HepG2 (cell line): ENCODE measurements around the gene HADHA. TPM values are rescaled to one million over a fixed set of nuclear protein-coding genes. Genes with fewer than 3 reads are reported as not detected.

ENCODE experiments used
- ATAC-seq: fragments of 200-7000 bp; cut with Tn5 transposase; 3 replicates; pipeline ENCODE4 v1.9.1; 2020; ENCODE audit warnings: mild to moderate bottlenecking, moderate library complexity
- BruUV-seq: library from RNA; stranded (reverse); fragments of 400-500 nt; replicated peaks from 2 replicates; lab custom pipeline; 2021; lab: Mats Ljungman, UMichigan
- CTCF ChIA-PET: fragments of 300-600 bp; formaldehyde crosslinking; extraction: SDS; loops from one replicate; lab custom pipeline; 2021; ENCODE audit warnings: low total read pairs, inconsistent platforms, low intra/inter-chr PET ratio; lab: Yijun Ruan, JAX
- POLR2A ChIA-PET: fragments of 350-600 bp; sonication (Branson Sonifier 250); formaldehyde crosslinking; loops from one replicate; lab custom pipeline; 2020; ENCODE audit warnings: antibody characterized with exemption, inconsistent platforms; lab: Yijun Ruan, JAX
- DNase-seq: peaks from one replicate; pipeline ENCODE4 v3.0.0-alpha.2; 2015; ENCODE audit warnings: low spot score
- FAIRE-seq: peaks from 3 replicates; lab custom pipeline; 2011; peaks lifted over from hg19 to GRCh38; lab: Jason Lieb, UNC
- H2AFZ ChIP-seq: one replicate; pipeline ENCODE4 v1.6.1; 2011; ENCODE audit warnings: low read length, inconsistent platforms
- H3K27ac ChIP-seq: fragments of 300-600 bp; 3 replicates; pipeline ENCODE4 v1.8.0; 2011; ENCODE audit warnings: mixed run types, mild to moderate bottlenecking, mixed read lengths, low read length, inconsistent platforms; ENCODE audit not compliant: insufficient read depth; ENCODE audit errors: extremely low read length
- H3K27me3 ChIP-seq, 2 experiments: fragments of 200-600 bp in 1 of 2; 2 replicates in 1 of 2; 3 replicates in 1 of 2; pipeline versions ENCODE4 v1.6.0 to v1.8.0; 2011; ENCODE audit warnings: low read length in 2 of 2, mild to moderate bottlenecking in 2 of 2, moderate library complexity in 2 of 2, inconsistent platforms in 1 of 2; ENCODE audit not compliant: insufficient read depth in 2 of 2, control insufficient read depth in 1 of 2
- H3K36me3 ChIP-seq, 2 experiments: fragments of 200-600 bp in 1 of 2; replicated peaks in 1 of 2; 2 replicates in 1 of 2; 3 replicates in 1 of 2; pipeline versions ENCODE4 v1.5.1 to v1.8.0; 2011; ENCODE audit warnings: low read length in 2 of 2, inconsistent platforms in 1 of 2; ENCODE audit not compliant: insufficient read depth in 2 of 2, control insufficient read depth in 1 of 2
- H3K4me1 ChIP-seq: 2 replicates; pipeline ENCODE4 v1.5.1; 2012; ENCODE audit warnings: low read length, inconsistent platforms; ENCODE audit not compliant: insufficient read depth
- H3K4me2 ChIP-seq: 2 replicates; pipeline ENCODE4 v1.6.0; 2011; ENCODE audit warnings: low read depth, low read length, inconsistent platforms
- H3K4me3 ChIP-seq, 3 experiments: fragments of 200-600 bp in 1 of 3; sonication (generic), shearing (Covaris generic) in 1 of 3; replicated peaks in 1 of 3; 2 replicates each; pipeline ENCODE4 v1.5.1; 2011 to 2016; ENCODE audit warnings: low read length in 3 of 3, inconsistent platforms in 2 of 3, low read depth in 2 of 3, mild to moderate bottlenecking in 2 of 3, control low read depth in 1 of 3, mixed read lengths in 1 of 3; ENCODE audit not compliant: insufficient read depth in 1 of 3
- H3K79me2 ChIP-seq: one replicate; pipeline ENCODE4 v1.6.1; 2011; ENCODE audit warnings: low read length, inconsistent platforms; ENCODE audit not compliant: insufficient read depth
- H3K9ac ChIP-seq: 2 replicates; pipeline ENCODE4 v1.6.0; 2011; ENCODE audit warnings: mild to moderate bottlenecking, low read depth, low read length, inconsistent platforms; ENCODE audit not compliant: insufficient read depth
- H3K9me3 ChIP-seq: 2 replicates; pipeline ENCODE4 v1.5.1; 2012; ENCODE audit warnings: mild to moderate bottlenecking, low read length
- H4K20me1 ChIP-seq: 2 replicates; pipeline ENCODE4 v1.6.0; 2011; ENCODE audit warnings: inconsistent platforms, mild to moderate bottlenecking, low read length, moderate library complexity; ENCODE audit not compliant: insufficient read depth
- SIX1 ChIP-seq: sonication (generic); formaldehyde crosslinking; IDR thresholded peaks from 2 replicates; pipeline ENCODE4 v1.4.0; 2020; ENCODE audit warnings: missing genetic modification reagents, borderline replicate concordance
- ZNF143 ChIP-seq: sonication (generic); formaldehyde crosslinking; IDR thresholded peaks from 2 replicates; pipeline ENCODE4 v1.4.0; 2020; ENCODE audit warnings: missing genetic modification reagents
- ZNF224 ChIP-seq: sonication (generic); formaldehyde crosslinking; IDR thresholded peaks from 2 replicates; pipeline ENCODE4 v1.5.0; 2020; ENCODE audit warnings: mild to moderate bottlenecking, missing genetic modification reagents
- ZNF780A ChIP-seq: sonication (generic); formaldehyde crosslinking; IDR thresholded peaks from 2 replicates; pipeline ENCODE4 v1.8.0; 2022; ENCODE audit warnings: mild to moderate bottlenecking, missing genetic modification reagents, moderate library complexity
- WGBS: methylation state at CpG from one replicate; pipeline ENCODE4 v1.1.6; 2017; ENCODE audit warnings: low lambda C conversion rate; 5-methylcytosine and 5-hydroxymethylcytosine counted together
- in situ Hi-C: cut with HindIII; loops from 2 replicates; pipeline ENCODE4 v1.10.0; 2017; ENCODE audit warnings: low pct_unique_long_range_greater_than_20kb; ENCODE audit not compliant: extremely low pct_ligation_motif_present
- intact Hi-C: fragments of 100-400 bp; cut with micrococcal nuclease; formaldehyde crosslinking; loops from one replicate; pipeline ENCODE4 v1.10.0; 2022; ENCODE audit not compliant: unreplicated experiment
- polyA plus RNA-seq, 8 experiments: library from polyadenylated mRNA; depleted of rRNA in 3 of 8; stranded (reverse) in 7 of 8; unstranded in 1 of 8; fragments of >200 nt; fragmentation: Illumina TruSeq in 4 of 8; extraction: Trizol in 4 of 8; gene quantifications; 2 replicates each; pipeline versions ENCODE4 v1.2.1 to v1.2.3, GENCODE V29; 2011 to 2016; ENCODE audit warnings: low read depth in 4 of 8, missing spikeins in 1 of 8, mixed read lengths in 1 of 8; ENCODE audit not compliant: insufficient read depth in 1 of 8
- total RNA-seq, 5 experiments: library from RNA; depleted of rRNA; stranded (reverse); fragments of >200 nt; fragmentation: Illumina TruSeq; extraction: Trizol; gene quantifications; 2 replicates each; pipeline ENCODE4 v1.2.3, GENCODE V29; 2016; ENCODE audit warnings: low read depth in 1 of 5
- TF ChIP-seq, protein P1 (sequence below): sonication (generic); formaldehyde crosslinking; IDR thresholded peaks from 2 replicates; pipeline ENCODE4 v1.4.0; 2020; ENCODE audit warnings: missing genetic modification reagents, mild to moderate bottlenecking, borderline replicate concordance

HADHA gene
- total and polyA plus RNA-seq, 2 of the 13 experiments (the other 11 are each of a cell fraction or from before 2014, with no cell fraction given) = 102 to 270 TPM

DNA sequence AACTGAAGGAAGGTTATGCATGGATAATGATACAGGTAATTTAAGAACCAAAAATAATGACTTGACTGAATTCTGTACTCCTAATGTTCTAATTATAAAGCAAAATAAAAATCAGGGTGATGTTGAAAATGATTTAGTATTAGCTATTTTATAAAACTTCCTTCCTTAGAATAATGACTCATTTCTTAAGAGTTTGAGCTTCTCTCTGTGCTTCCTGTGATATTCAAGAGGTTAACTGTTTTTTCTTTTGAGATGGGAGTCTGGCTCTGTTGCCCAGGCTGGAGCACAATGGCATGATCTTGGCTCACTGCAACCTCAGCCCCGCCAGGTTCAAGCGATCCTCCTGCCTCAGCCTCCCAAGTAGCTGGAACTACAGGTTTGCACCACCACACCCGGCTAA, 14.8 kb downstream of the HADHA start:
- ChIA-PET POLR2A (no interaction called here), CTCF (no interaction called here)
- Histone ChIP-seq H3K9me3 (no peaks in the 10 kb centered on the region), H3K79me2 (no peaks in the 10 kb centered on the region), H3K9ac (no peak overlapping the region), H3K4me1 (peaks cover 2% of the 10 kb centered on the region), H3K4me3 (no peak overlapping the region), H3K27me3 (no peaks in the 10 kb centered on the region), H3K36me3 (peaks cover 24 to 82% of the 10 kb centered on the region in 2 experiments), H2AFZ (no peak overlapping the region), H4K20me1 (no peaks in the 10 kb centered on the region), H3K27ac (no peak overlapping the region), H3K4me2 (no peak overlapping the region)
- DNase-seq (no peak), FAIRE-seq (no peak), ATAC-seq (no peak)
- in situ Hi-C loops = no loop called here
- TSS peak; percentile 27 for BruUV-seq
- 98% methylated on average over 3 of the region's 3 CpGs for WGBS
- no peak for TF ChIP-seq ZNF143
- TF ChIP-seq, protein P1, sequence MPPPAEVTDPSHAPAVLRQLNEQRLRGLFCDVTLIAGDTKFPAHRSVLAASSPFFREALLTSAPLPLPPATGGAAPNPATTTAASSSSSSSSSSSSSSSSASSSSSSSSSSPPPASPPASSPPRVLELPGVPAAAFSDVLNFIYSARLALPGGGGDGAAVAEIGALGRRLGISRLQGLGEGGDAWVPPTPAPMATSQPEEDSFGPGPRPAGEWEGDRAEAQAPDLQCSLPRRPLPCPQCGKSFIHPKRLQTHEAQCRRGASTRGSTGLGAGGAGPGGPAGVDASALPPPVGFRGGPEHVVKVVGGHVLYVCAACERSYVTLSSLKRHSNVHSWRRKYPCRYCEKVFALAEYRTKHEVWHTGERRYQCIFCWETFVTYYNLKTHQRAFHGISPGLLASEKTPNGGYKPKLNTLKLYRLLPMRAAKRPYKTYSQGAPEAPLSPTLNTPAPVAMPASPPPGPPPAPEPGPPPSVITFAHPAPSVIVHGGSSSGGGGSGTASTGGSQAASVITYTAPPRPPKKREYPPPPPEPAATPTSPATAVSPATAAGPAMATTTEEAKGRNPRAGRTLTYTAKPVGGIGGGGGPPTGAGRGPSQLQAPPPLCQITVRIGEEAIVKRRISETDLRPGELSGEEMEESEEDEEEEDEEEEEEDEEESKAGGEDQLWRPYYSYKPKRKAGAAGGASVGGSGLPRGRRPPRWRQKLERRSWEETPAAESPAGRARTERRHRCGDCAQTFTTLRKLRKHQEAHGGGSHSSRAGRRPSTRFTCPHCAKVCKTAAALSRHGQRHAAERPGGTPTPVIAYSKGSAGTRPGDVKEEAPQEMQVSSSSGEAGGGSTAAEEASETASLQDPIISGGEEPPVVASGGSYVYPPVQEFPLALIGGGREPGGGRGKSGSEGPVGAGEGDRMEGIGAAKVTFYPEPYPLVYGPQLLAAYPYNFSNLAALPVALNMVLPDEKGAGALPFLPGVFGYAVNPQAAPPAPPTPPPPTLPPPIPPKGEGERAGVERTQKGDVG (CRISPR knock-in tag) = no peak
- TF ChIP-seq ZNF224 (CRISPR knock-in tag) = no peak
- intact Hi-C loops = no loop called here

DNA sequence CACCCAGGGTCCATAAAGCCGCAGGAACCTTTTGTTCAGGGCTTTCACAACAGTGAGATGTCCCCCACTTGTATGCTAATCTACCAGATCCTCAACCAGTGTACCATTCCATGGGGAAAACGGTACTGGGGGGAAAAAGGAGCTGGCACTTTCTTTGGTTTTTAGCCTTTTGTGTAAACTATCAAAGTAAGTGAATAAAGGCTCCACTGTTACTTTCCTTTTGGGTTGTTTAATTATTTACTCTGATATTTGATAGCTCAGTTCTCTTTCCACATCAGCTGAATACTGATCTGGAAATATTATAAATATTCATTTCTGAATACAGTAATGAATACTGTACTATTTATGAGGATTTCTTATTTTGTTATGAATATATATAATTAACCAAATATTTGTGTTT, 20.3 kb downstream of the HADHA start:
- DNase-seq = no peak
- ChIA-PET CTCF (no interaction called here), POLR2A (interaction anchor here (0.6 kb wide), 1 partner anchor 231 kb away, joined by 3 read pairs; no protein-coding TSS in a partner anchor)
- no peak for ATAC-seq
- TF ChIP-seq SIX1 (peak; percentile 49; the same call in 1 of the 2 replicates), ZNF780A (no peak)
- Histone ChIP-seq H4K20me1 (no peaks in the 10 kb centered on the region), H3K4me2 (no peak overlapping the region), H3K27me3 (no peaks in the 10 kb centered on the region), H3K79me2 (no peaks in the 10 kb centered on the region), H3K36me3 (peaks cover 10 to 74% of the 10 kb centered on the region in 2 experiments), H3K27ac (no peak overlapping the region), H3K9me3 (no peaks in the 10 kb centered on the region), H3K9ac (no peak overlapping the region), H2AFZ (no peak overlapping the region), H3K4me1 (peaks cover 11% of the 10 kb centered on the region), H3K4me3 (no peak overlapping the region)
- no peak for FAIRE-seq
- intact Hi-C loops = no loop called here
- TSS peak; percentile 2 for BruUV-seq
- in situ Hi-C loops = no loop called here
- WGBS = 72% methylated on average over 2 of the region's 2 CpGs
